Transverse colon (tissue), 4 donors: ENCODE measurements around the gene B3GAT2. TPM values are rescaled to one million over a fixed set of nuclear protein-coding genes. Genes with fewer than 3 reads are reported as not detected.

Source experiments
- DNase-seq: peaks from one replicate; pipeline ENCODE4 v3.0.0-alpha.2; 2019
- H3K27ac ChIP-seq, 4 donors: fragments of 200-600 bp; sonication (generic); 2 replicates each; pipeline ENCODE4 v1.5.1; 2016 to 2018; ENCODE audit warnings: inconsistent platforms in 4 of 4
- H3K27me3 ChIP-seq: fragments of 200-600 bp; sonication (generic); 2 replicates; pipeline ENCODE4 v1.5.1; 2017; ENCODE audit warnings: inconsistent platforms
- H3K36me3 ChIP-seq, 4 donors: fragments of 200-600 bp; sonication (generic); 2 replicates each; pipeline ENCODE4 v1.5.1; 2017 to 2019; ENCODE audit warnings: inconsistent platforms in 4 of 4
- H3K4me1 ChIP-seq, 4 donors: fragments of 200-600 bp; sonication (generic); 2 replicates each; pipeline ENCODE4 v1.5.1; 2017 to 2020; ENCODE audit warnings: inconsistent platforms in 4 of 4
- H3K4me3 ChIP-seq, 4 donors: fragments of 200-600 bp; sonication (generic); 1 replicate in 1 of 4; 2 replicates in 3 of 4; pipeline versions ENCODE4 v1.5.1 to v1.6.1; 2017 to 2019; ENCODE audit warnings: inconsistent platforms in 4 of 4
- H3K9me3 ChIP-seq, 2 donors: fragments of 200-600 bp; sonication (generic); 2 replicates each; pipeline ENCODE4 v1.5.1; 2017 to 2019; ENCODE audit warnings: inconsistent platforms in 2 of 2
- CTCF ChIP-seq, 5 experiments: fragments of 200-600 bp in 3 of 5; fragments of 450-650 bp in 2 of 5; sonication (generic) in 3 of 5; IDR thresholded peaks; 1 replicate in 2 of 5; 2 replicates in 3 of 5; pipeline ENCODE4 v1.5.1; 2016 to 2017; ENCODE audit warnings: antibody characterized with exemption in 5 of 5, inconsistent platforms in 3 of 5, mild to moderate bottlenecking in 2 of 5, moderate library complexity in 1 of 5
- EP300 ChIP-seq: sonication (generic); formaldehyde crosslinking; IDR thresholded peaks from one replicate; pipeline ENCODE4 v1.6.1; 2017; ENCODE audit warnings: antibody characterized with exemption, low read depth
- POLR2A ChIP-seq: fragments of 450-650 bp; IDR thresholded peaks from one replicate; pipeline ENCODE4 v1.6.1; 2016; ENCODE audit warnings: antibody characterized with exemption, mild to moderate bottlenecking, moderate library complexity
- POLR2AphosphoS5 ChIP-seq, 3 donors: sonication (generic); formaldehyde crosslinking; IDR thresholded peaks; one replicate each; pipeline ENCODE4 v1.6.1; 2016; ENCODE audit warnings: antibody characterized with exemption in 3 of 3
- WGBS, 2 donors: methylation state at CpG; one replicate each; pipeline ENCODE4 v1.1.5; 2018; ENCODE audit warnings: low coverage in 1 of 2; 5-methylcytosine and 5-hydroxymethylcytosine counted together
- in situ Hi-C, 4 donors: fragments of 200-750 bp; cut with MboI; loops; one replicate each; pipeline versions ENCODE4 v1.15.0 to v1.15.1; 2017; ENCODE audit warnings: low sequenced_read_pairs in 3 of 4, low pct_ligation_motif_present in 1 of 4, low pct_unique_long_range_greater_than_20kb in 1 of 4
- intact Hi-C: fragments of 100-400 bp; cut with DNase I; formaldehyde crosslinking; loops from one replicate; pipeline ENCODE4 v1.15.1; 2023; ENCODE audit warnings: low total_unique reads
- total RNA-seq, 4 donors: library from RNA; depleted of rRNA; stranded (reverse); fragments of >200 nt; gene quantifications; one replicate each; pipeline ENCODE4 v1.1.0, GENCODE V29; 2016

The B3GAT2 gene
- total RNA-seq, 4 donors from 2014 or later, result not detected

GRCh38 chr6:70903665-70904452 lies 53.0 kb downstream of the B3GAT2 start:
- H3K36me3 ChIP-seq, result no peaks in the 10 kb centered on the region
- no peak overlapping the region for H3K27ac ChIP-seq
- WGBS, 2 donors, result 51 to 63% methylated on average over 2 of the region's 2 CpGs
- H3K4me3 ChIP-seq, result no peak overlapping the region
- H3K9me3 ChIP-seq, result no peaks in the 10 kb centered on the region
- no peak for DNase-seq
- intact Hi-C loops, result no loop called here
- TF ChIP-seq CTCF (IDR thresholded peaks at IDR 0.05), result no peak
- TF ChIP-seq EP300, result no peak
- no peak for TF ChIP-seq POLR2A
- no peak for TF ChIP-seq POLR2AphosphoS5 (IDR thresholded peaks at IDR 0.05)
- in situ Hi-C loops, result no loop called here
- H3K4me1 ChIP-seq, result no peaks in the 10 kb centered on the region
- no peaks in the 10 kb centered on the region for H3K27me3 ChIP-seq

- in situ Hi-C loops, result no loop called here
- no peaks in the 10 kb centered on the region for H3K9me3 ChIP-seq
- 60 to 69% methylated on average over 3 of the region's 3 CpGs for WGBS, 2 donors
- DNase-seq, result no peak
- no peak overlapping the region for H3K4me3 ChIP-seq
- intact Hi-C loops, result no loop called here
- H3K36me3 ChIP-seq, result no peaks in the 10 kb centered on the region
- TF ChIP-seq CTCF (IDR thresholded peaks at IDR 0.05) (peak in 2 of 5 experiments; percentile 20), POLR2A (no peak)
- H3K4me1 ChIP-seq, result no peaks in the 10 kb centered on the region
- H3K27ac ChIP-seq, result no peak overlapping the region
- no peaks in the 10 kb centered on the region for H3K27me3 ChIP-seq
Observed at GRCh38 chr6:70901324-70901723, 55.5 kb downstream of the B3GAT2 start.

GRCh38 chr6:70900047-70900446 lies 56.8 kb downstream of the B3GAT2 start:
- no peak for DNase-seq
- Histone ChIP-seq H3K27ac (no peak overlapping the region), H3K27me3 (no peaks in the 10 kb centered on the region), H3K4me3 (no peak overlapping the region), H3K36me3 (no peaks in the 10 kb centered on the region), H3K4me1 (no peaks in the 10 kb centered on the region), H3K9me3 (no peaks in the 10 kb centered on the region)
- TF ChIP-seq POLR2AphosphoS5 (IDR thresholded peaks at IDR 0.05) (no peak), CTCF (IDR thresholded peaks at IDR 0.05) (no peak), EP300 (no peak), POLR2A (no peak)
- intact Hi-C loops (no loop called here), in situ Hi-C loops (no loop called here)
- WGBS, 2 donors, result 72 to 86% methylated on average over 2 of the region's 2 CpGs

GRCh38 chr6:70894001-70894400 lies 62.9 kb downstream of the B3GAT2 start:
- no peak for DNase-seq
- in situ Hi-C loops, result loop anchor here in 3 of 4 donors (25.0 kb wide), 3 partner anchors 357 to 682 kb away; partner anchors contain the start of gene COL9A1 (in 2 of the 3)

More at GRCh38 chr6:70894001-70894400, 62.9 kb downstream of the B3GAT2 start:
- 88 to 92% methylated on average over 12 of the region's 12 CpGs for WGBS, 2 donors
- H3K4me3 ChIP-seq, result no peak overlapping the region
- no peak overlapping the region for H3K27ac ChIP-seq
- intact Hi-C loops, result no loop called here
- TF ChIP-seq EP300, result no peak
- TF ChIP-seq POLR2A, result no peak
- no peak for TF ChIP-seq CTCF (IDR thresholded peaks at IDR 0.05)
- no peak for TF ChIP-seq POLR2AphosphoS5 (IDR thresholded peaks at IDR 0.05)
- H3K27me3 ChIP-seq, result no peaks in the 10 kb centered on the region
- no peaks in the 10 kb centered on the region for H3K4me1 ChIP-seq
- no peaks in the 10 kb centered on the region for H3K9me3 ChIP-seq
- H3K36me3 ChIP-seq, result no peaks in the 10 kb centered on the region
